Endodermal cell (in vitro differentiated cells): ENCODE measurements around the gene DUXB. TPM values are rescaled to one million over a fixed set of nuclear protein-coding genes. Genes with fewer than 3 reads are reported as not detected.

Experiments used
- DNase-seq: peaks from one replicate; pipeline ENCODE4 v3.0.0-alpha.2; 2017
- H3K27ac ChIP-seq: 2 replicates; pipeline ENCODE4 v1.5.1; 2013; ENCODE audit warnings: mild to moderate bottlenecking, low read depth, low read length, moderate library complexity
- H3K27me3 ChIP-seq: 2 replicates; pipeline ENCODE4 v1.6.1; 2013; ENCODE audit warnings: mild to moderate bottlenecking, low read length, moderate library complexity; ENCODE audit not compliant: insufficient read depth, control insufficient read depth, poor library complexity, severe bottlenecking
- H3K36me3 ChIP-seq: 2 replicates; pipeline ENCODE4 v1.7.0; 2013; ENCODE audit warnings: mild to moderate bottlenecking, low read length, moderate library complexity; ENCODE audit not compliant: control insufficient read depth, insufficient read depth
- H3K4me1 ChIP-seq: one replicate; pipeline ENCODE4 v1.7.0; 2013; ENCODE audit warnings: low read length; ENCODE audit not compliant: control insufficient read depth, insufficient read depth
- H3K4me3 ChIP-seq: 2 replicates; pipeline ENCODE4 v1.5.1; 2013; ENCODE audit warnings: mild to moderate bottlenecking, low read length, moderate library complexity
- H3K9ac ChIP-seq: 2 replicates; pipeline ENCODE4 v1.6.1; 2013; ENCODE audit warnings: mild to moderate bottlenecking, low read length, moderate library complexity; ENCODE audit not compliant: poor library complexity, severe bottlenecking; ENCODE audit errors: extremely low read depth
- H3K9me3 ChIP-seq: 2 replicates; pipeline ENCODE4 v1.6.1; 2013; ENCODE audit warnings: mild to moderate bottlenecking, low read length, moderate library complexity; ENCODE audit not compliant: control insufficient read depth
- H3K27ac Mint-ChIP-seq: 2 replicates; pipeline ENCODE4 v1.8.0; 2020; ENCODE audit warnings: mixed read lengths
- H3K27me3 Mint-ChIP-seq: 2 replicates; pipeline ENCODE4 v1.8.0; 2021; ENCODE audit warnings: mild to moderate bottlenecking, mixed read lengths; ENCODE audit not compliant: insufficient read depth
- H3K36me3 Mint-ChIP-seq: 2 replicates; pipeline ENCODE4 v1.8.0; 2020; ENCODE audit warnings: low read depth, mixed read lengths
- H3K4me1 Mint-ChIP-seq: 2 replicates; pipeline ENCODE4 v1.8.0; 2020; ENCODE audit warnings: mixed read lengths
- H3K4me3 Mint-ChIP-seq: 2 replicates; pipeline ENCODE4 v1.8.0; 2020; ENCODE audit warnings: mild to moderate bottlenecking, moderate library complexity, mixed read lengths
- H3K9me3 Mint-ChIP-seq: 2 replicates; pipeline ENCODE4 v1.8.0; 2020; ENCODE audit warnings: mild to moderate bottlenecking, mixed read lengths
- WGBS, 2 experiments: methylation state at CpG; one replicate each; pipeline versions ENCODE4 v1.1.5 to v1.1.7; 2013; ENCODE audit warnings: missing lambda C conversion rate in 2 of 2, mixed read lengths in 1 of 2; ENCODE audit not compliant: insufficient coverage in 1 of 2, insufficient read length in 1 of 2; 5-methylcytosine and 5-hydroxymethylcytosine counted together
- total RNA-seq, 2 donors: library from RNA; stranded (reverse); fragmentation: NEBNext Ultra II Directional in 1 of 2; extraction: Animal tissue kit (Norgen Biotek cat#: 25700) in 1 of 2; gene quantifications; 2 replicates in 1 of 2; 3 replicates in 1 of 2; pipeline ENCODE4 v1.2.1, GENCODE V29; 2021
- TF ChIP-seq, protein P1 (sequence below): fragments of 200-600 bp; sonication (generic); conservative IDR thresholded peaks from 2 replicates; pipeline ENCODE4 v1.5.0; 2021; ENCODE audit warnings: antibody characterized with exemption, mild to moderate bottlenecking

DUXB gene
- total RNA-seq, 2 donors from 2014 or later: not detected

DNA sequence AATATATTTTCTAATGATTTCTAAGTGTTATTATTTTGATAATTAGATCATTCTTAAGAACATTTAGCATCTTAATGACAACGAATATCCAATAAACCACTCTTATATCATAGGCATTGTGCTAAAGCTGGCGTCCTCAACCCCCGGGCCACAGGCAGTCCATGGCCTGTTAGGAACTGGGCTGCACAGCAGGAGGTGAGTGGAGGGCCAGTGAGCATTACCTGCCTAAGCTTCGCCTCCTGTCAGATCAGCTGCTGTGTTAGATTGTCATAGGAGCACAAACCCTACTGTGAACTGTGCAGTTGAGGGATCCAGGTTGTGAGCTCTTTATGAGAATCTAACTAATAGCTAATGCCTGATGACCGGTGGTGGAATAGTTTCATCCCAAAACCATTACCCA lies 3.7 kb downstream of the DUXB start:
- no peaks in the 10 kb centered on the region for H3K4me1 ChIP-seq
- no peak for DNase-seq
- H3K27ac Mint-ChIP-seq: no peak overlapping the region
- H3K27me3 ChIP-seq: no peaks in the 10 kb centered on the region
- no peaks in the 10 kb centered on the region for H3K36me3 ChIP-seq
- H3K27me3 Mint-ChIP-seq: peaks cover 4% of the 10 kb centered on the region
- H3K36me3 Mint-ChIP-seq: no peaks in the 10 kb centered on the region
- no peak overlapping the region for H3K4me3 Mint-ChIP-seq
- TF ChIP-seq, protein P1, sequence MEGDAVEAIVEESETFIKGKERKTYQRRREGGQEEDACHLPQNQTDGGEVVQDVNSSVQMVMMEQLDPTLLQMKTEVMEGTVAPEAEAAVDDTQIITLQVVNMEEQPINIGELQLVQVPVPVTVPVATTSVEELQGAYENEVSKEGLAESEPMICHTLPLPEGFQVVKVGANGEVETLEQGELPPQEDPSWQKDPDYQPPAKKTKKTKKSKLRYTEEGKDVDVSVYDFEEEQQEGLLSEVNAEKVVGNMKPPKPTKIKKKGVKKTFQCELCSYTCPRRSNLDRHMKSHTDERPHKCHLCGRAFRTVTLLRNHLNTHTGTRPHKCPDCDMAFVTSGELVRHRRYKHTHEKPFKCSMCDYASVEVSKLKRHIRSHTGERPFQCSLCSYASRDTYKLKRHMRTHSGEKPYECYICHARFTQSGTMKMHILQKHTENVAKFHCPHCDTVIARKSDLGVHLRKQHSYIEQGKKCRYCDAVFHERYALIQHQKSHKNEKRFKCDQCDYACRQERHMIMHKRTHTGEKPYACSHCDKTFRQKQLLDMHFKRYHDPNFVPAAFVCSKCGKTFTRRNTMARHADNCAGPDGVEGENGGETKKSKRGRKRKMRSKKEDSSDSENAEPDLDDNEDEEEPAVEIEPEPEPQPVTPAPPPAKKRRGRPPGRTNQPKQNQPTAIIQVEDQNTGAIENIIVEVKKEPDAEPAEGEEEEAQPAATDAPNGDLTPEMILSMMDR: no peak
- H3K27ac ChIP-seq: no peak overlapping the region
- H3K9me3 ChIP-seq: no peaks in the 10 kb centered on the region
- WGBS, 2 experiments: 90% methylated on average over 3 to 5 of the region's 5 CpGs
- no peak overlapping the region for H3K9ac ChIP-seq
- H3K4me3 ChIP-seq: no peak overlapping the region
- peaks cover 4% of the 10 kb centered on the region for H3K4me1 Mint-ChIP-seq
- H3K9me3 Mint-ChIP-seq: peaks cover 2% of the 10 kb centered on the region

DNA sequence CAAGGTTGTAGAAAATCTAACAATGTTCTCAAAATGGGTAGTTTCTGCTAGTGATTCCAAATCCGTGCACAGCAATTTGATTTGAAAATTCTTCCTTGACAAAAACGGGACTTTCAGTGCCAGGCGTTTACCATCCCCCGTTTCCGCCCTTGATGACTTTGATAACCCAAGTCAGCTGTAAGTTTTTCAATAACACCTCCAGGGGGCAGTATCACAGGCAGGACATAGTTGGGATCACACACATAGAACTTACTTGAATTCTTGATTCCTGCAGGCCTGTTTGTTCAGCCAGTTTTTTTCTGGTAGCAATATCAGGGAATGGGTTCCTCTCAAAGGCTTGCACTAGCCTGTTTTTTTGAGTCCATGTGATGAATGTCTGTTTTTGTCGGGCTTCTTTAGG lies 5.6 kb downstream of the DUXB start:
- no peak overlapping the region for H3K4me3 Mint-ChIP-seq

DNA sequence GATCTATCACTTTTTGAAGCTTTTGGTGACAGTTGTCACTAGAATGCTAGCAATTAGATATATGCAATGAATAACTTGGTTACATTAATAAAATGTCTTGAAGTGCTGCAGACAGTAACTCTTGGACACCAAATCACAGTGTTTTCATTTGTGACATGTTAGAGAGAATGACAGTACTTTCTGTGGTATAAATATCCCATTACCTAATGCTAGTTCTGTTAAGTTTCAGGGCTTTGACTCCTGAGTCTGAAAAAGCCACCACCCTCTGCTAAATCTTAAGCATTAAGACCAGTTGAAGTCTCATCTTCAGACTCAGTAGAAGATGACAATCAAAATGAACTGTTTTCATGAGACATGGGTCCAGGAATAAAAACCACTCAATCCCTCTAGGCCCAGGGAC lies 13.9 kb downstream of the DUXB start:
- DNase-seq: no peak
- peaks cover 66% of the 10 kb centered on the region for H3K9me3 Mint-ChIP-seq
- peaks cover 66% of the 10 kb centered on the region for H3K9me3 ChIP-seq
- H3K27ac ChIP-seq: no peak overlapping the region
- H3K36me3 Mint-ChIP-seq: peaks cover 8% of the 10 kb centered on the region
- no peaks in the 10 kb centered on the region for H3K4me1 ChIP-seq
- H3K4me3 Mint-ChIP-seq: no peak overlapping the region
- no peak overlapping the region for H3K4me3 ChIP-seq
- H3K9ac ChIP-seq: no peak overlapping the region
- no peak overlapping the region for H3K27ac Mint-ChIP-seq
- no peaks in the 10 kb centered on the region for H3K4me1 Mint-ChIP-seq
- no peaks in the 10 kb centered on the region for H3K27me3 ChIP-seq
- peaks cover 3% of the 10 kb centered on the region for H3K27me3 Mint-ChIP-seq
- TF ChIP-seq, protein P1: no peak
- no peaks in the 10 kb centered on the region for H3K36me3 ChIP-seq

More for the DNA sequence above, 5.6 kb downstream of the DUXB start:
- H3K27me3 Mint-ChIP-seq: peaks cover 4% of the 10 kb centered on the region
- H3K36me3 ChIP-seq: no peaks in the 10 kb centered on the region
- H3K27ac ChIP-seq: no peak overlapping the region
- no peaks in the 10 kb centered on the region for H3K36me3 Mint-ChIP-seq
- H3K27ac Mint-ChIP-seq: no peak overlapping the region
- 88 to 90% methylated on average over 6 of the region's 6 CpGs for WGBS, 2 experiments
- no peaks in the 10 kb centered on the region for H3K4me1 Mint-ChIP-seq
- H3K4me3 ChIP-seq: no peak overlapping the region
- H3K9me3 Mint-ChIP-seq: peaks cover 3% of the 10 kb centered on the region
- no peaks in the 10 kb centered on the region for H3K4me1 ChIP-seq
- TF ChIP-seq, protein P1: peak; percentile 58
- DNase-seq: peak; percentile 52
- peaks cover 1% of the 10 kb centered on the region for H3K9me3 ChIP-seq
- H3K27me3 ChIP-seq: no peaks in the 10 kb centered on the region
- no peak overlapping the region for H3K9ac ChIP-seq
